NCI-H2029 (cell line): ENCODE measurements around the gene PFKFB2.
A peak's percentile ranks its signal among the peaks of the same experiment; 100 is the strongest.
"Not testable (repeated sequence)": the region's sequence is repeated elsewhere in the genome, so short reads cannot be mapped to it uniquely, and the experiment has no call there.

Source experiments
- DNase-seq: peaks from one replicate; lab custom pipeline; 2025; lab: John Stamatoyannopoulos, UW

PFKFB2 gene

DNA sequence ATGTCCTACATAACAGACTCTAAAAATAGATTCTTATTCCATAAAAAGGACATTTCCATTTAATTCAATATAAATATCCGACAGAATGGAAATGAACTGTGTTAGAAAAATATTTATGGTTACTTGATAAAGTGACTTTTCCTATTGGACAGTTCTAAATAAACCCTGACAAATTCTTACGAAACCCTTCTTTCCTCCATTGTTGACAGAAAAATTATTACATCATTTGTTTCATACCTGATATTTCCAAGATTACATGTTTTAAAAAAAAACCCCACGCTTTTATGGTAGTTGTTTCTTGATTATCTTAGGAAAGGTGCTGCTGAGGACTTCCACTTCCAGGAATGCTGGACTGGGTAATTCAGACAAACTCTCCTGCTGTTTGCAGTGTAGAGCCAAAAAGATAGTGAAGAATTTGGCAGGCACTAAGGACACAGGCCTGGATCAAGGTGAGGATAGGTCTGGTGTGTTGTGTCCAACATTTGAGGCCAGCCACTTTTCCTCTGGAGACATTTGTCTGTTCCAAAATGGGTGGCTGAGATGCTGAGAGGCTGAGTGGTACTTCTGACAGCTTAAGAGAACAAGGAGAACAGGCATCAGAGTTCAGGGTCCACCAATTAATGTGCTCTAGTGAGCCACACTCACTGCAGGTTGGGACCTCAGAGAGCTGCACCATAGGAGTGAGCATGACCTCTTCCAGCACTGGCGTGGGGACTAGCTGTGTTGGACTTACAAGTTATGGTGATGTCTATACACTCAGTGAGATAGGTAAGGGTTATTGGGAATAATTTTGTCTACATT is 13.5 kb upstream of the PFKFB2 start:
- no peak for DNase-seq

DNA sequence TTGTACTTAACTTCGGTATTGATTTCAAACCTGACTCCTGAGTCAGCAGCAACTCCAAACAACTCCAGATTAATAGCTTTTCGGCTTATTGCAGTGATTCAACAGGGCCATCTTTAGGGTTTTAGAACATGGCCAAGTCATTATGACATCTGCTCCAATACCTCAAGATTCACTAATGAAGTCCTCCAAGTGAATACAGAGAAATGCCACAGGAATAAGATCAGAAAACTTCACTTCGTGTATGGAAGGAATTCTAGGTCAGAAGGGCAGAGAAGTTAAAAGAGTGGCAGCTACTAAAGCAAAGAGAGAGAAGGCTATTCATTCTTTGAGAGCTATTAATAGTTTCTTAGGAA is 12.9 kb upstream of the PFKFB2 start:
- no peak for DNase-seq

GRCh38 chr1:207041397-207041796 is 11.7 kb upstream of the PFKFB2 start:
- DNase-seq: not testable (repeated sequence)

- no peak for DNase-seq
These were observed 7.6 kb upstream of the PFKFB2 start for GRCh38 chr1:207045453-207045852.

DNA sequence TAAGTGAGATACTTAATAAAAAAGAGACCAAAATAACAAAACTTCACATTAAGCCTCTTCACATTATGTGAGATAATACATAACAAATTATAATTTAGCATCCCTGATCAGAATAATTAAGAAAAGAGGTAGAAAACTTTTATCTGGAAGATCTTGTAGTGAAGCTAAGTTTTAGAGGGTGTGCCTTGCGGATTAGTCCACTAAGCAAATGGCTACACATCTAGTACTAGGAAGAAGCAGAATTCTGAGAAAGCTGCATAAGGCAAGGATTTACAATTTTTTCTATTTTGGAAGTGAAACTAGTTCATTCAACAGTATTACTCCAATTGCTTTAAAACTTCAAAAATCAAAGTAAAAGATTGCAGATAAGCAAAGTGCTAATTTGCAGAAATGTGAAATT is 5.6 kb upstream of the PFKFB2 start:
- no peak for DNase-seq

GRCh38 chr1:207048041-207048440 is 5.0 kb upstream of the PFKFB2 start:
- no peak for DNase-seq

DNA sequence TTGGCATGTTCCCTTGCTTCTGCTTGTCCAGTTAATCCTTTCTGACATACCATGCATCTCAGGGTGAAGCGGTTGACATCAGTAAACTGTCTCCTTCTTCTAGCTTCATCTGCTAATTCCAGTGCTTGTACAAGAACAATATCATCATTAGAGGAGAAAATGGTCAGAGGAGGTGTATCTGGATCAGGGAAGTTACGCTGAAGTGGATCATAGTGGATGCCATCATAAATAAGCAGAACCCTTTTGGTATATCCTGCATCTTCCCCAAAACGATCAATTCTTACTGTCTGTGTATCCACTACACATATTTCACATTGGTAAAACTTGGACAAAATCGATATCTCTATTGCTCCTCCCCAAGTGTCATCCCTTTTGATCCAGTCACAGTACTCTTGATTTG is 4.0 kb upstream of the PFKFB2 start:
- DNase-seq: no peak

DNA sequence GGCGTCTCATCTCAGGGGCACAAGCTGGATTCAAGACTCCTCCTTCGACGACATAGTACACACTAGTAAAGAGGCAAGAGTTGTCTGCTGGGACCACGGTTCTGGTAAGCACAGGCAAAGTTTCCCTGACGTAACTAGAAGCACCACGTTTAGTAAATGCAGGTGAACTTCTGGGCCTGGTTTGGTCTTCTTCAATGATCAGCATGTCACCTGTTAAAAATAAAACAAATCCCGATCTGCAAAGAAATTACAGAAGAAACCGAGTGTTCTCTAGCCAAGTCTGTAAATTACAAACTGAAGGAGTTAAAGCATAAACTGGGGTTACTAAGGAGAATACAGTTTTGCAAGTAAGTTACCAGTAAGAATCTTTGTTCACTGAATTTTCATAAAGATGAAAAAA is 3.6 kb upstream of the PFKFB2 start:
- no peak for DNase-seq

GRCh38 chr1:207049974-207050391 is 3.1 kb upstream of the PFKFB2 start:
- DNase-seq: peak; percentile 18

- DNase-seq: peak; percentile 84
These were observed 2.4 kb upstream of the PFKFB2 start for GRCh38 chr1:207050480-207051190.

- peak; percentile 64 for DNase-seq
These were observed 1.7 kb upstream of the PFKFB2 start, which contains the start of gene YOD1 for GRCh38 chr1:207051191-207051943. YOD1 (minus strand) TSS chr1:207051208; CDS start chr1:207051030, 178 bp downstream.

DNA sequence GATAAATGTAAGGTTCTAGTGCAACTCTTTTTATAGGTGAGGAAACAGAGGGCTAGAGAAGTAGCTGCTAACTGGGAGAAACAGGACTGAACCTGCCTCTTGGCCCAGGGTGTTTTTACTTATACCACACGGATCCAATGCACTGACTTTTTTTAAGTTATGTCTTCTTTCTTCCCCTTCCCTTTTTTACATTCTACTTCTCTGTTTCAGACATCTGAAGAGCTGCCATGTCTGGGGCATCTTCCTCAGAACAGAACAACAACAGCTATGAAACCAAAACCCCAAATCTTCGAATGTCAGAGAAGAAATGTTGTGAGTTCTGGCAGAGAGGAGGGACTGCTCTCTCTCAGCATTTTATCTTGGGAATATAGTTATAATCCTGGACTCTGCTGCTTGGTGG is 1.4 kb downstream of the PFKFB2 start:
- no peak for DNase-seq

GRCh38 chr1:207055386-207056001 is 2.4 kb downstream of the PFKFB2 start:
- DNase-seq: no peak

GRCh38 chr1:207056673-207057072 is 3.6 kb downstream of the PFKFB2 start:
- no peak for DNase-seq

GRCh38 chr1:207058252-207058651 is 5.2 kb downstream of the PFKFB2 start:
- DNase-seq: no peak

GRCh38 chr1:207058878-207059867 is 6.1 kb downstream of the PFKFB2 start:
- DNase-seq: peak; percentile 36

DNA sequence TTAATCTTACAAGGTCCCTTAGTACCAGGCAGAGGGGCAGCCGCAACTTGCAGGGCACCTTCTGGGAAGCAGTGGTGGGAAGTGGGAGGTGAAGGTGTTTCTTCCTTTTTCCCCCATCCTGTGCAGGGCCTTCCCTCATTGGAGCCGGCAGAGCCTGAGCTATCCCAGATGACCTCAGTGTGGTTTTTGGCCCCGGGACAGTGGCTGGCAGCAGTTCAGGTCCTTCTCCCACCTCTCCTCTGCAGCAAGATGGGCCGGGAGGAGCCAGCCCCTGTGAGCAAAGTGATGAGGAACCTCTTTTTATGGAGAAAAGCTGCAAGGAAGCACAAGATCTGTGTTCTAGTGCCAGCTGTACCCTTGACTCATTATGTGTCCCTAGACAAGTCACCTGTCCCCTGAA is 6.8 kb downstream of the PFKFB2 start:
- DNase-seq: no peak

- no peak for DNase-seq
These were observed 7.5 kb downstream of the PFKFB2 start for GRCh38 chr1:207060596-207060995.

GRCh38 chr1:207062058-207062457 is 9.0 kb downstream of the PFKFB2 start:
- DNase-seq: no peak

DNA sequence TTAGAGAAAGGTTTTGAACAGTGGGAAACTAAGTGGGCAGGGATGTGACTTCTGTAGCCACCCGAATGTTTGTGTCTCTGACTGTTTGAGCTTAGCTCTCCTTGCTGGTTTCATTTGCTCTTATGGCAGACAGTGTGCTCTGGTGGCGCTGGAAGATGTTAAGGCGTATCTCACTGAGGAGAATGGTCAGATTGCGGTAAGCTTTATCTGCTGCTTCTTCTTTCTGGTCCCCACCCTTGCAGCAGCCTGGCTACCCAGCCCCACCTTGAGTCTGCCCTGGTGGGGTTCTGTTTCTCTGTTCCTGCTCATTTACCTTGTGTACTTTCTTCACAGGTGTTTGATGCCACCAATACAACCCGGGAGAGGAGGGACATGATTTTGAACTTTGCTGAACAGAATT is 9.9 kb downstream of the PFKFB2 start:
- DNase-seq: no peak

GRCh38 chr1:207064561-207064960 is 11.5 kb downstream of the PFKFB2 start:
- DNase-seq: no peak
